Lower lobe of right lung (tissue), 2 donors: Measurements from ENCODE around the gene ELMOD1. TPM values are rescaled to one million over a fixed set of nuclear protein-coding genes. Genes with fewer than 3 reads are reported as not detected.

Experiments used
- ATAC-seq, 2 donors: fragments of 200-7000 bp; cut with Tn5 transposase; one replicate each; pipeline ENCODE4 v1.9.1; 2020 to 2022; ENCODE audit warnings: mild to moderate bottlenecking in 2 of 2, moderate library complexity in 2 of 2
- DNase-seq: peaks from one replicate; pipeline ENCODE4 v3.0.0-alpha.2; 2020
- H3K27ac ChIP-seq: fragments of 200-600 bp; one replicate; pipeline ENCODE4 v1.8.0; 2022
- H3K27me3 ChIP-seq: fragments of 200-600 bp; one replicate; pipeline ENCODE4 v1.8.0; 2022; ENCODE audit warnings: low read depth
- H3K36me3 ChIP-seq: fragments of 200-600 bp; one replicate; pipeline ENCODE4 v1.8.0; 2022; ENCODE audit warnings: mild to moderate bottlenecking
- H3K4me1 ChIP-seq: fragments of 200-600 bp; one replicate; pipeline ENCODE4 v1.8.0; 2022
- H3K4me3 ChIP-seq: fragments of 200-600 bp; one replicate; pipeline ENCODE4 v1.8.0; 2022; ENCODE audit warnings: mild to moderate bottlenecking
- H3K9me3 ChIP-seq: fragments of 200-600 bp; one replicate; pipeline ENCODE4 v1.8.0; 2022
- CTCF ChIP-seq: fragments of 200-600 bp; IDR thresholded peaks from one replicate; pipeline ENCODE4 v1.8.0; 2022; ENCODE audit warnings: antibody characterized with exemption, mild to moderate bottlenecking
- intact Hi-C: fragments of 100-400 bp; cut with DNase I; formaldehyde crosslinking; loops from one replicate; pipeline ENCODE4 v1.11.0; 2022
- total RNA-seq: library from RNA; stranded (reverse); fragmentation: NEBNext Ultra II Directional; extraction: Animal tissue kit (Norgen Biotek cat#: 25700); gene quantifications from one replicate; pipeline ENCODE4 v1.2.1, GENCODE V29; 2021
- donor health status: DM: no; HTN: yes; CAD: no; lungs with severe emphysema.

Gene ELMOD1
- total RNA-seq, 1 donor from 2014 or later, result 1.8 TPM

DNA sequence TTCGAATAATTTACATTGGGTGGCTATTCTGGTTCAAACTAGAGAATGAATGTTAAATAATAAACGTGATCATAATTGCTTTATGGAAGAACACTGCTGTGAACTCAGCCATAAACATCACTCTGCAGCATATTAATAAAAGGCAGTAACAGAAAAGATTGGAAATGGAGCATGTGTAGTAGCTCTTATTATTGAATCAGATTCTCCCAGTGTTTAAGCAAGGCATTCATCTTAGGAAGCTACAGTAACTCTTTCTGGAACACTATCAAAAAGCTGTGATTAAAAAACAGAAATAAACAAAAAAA is 34.7 kb downstream of the ELMOD1 start:
- DNase-seq, result no peak
- no peak for ATAC-seq
- intact Hi-C loops, result no loop called here
- no peak overlapping the region for H3K4me3 ChIP-seq
- no peak for TF ChIP-seq CTCF
- H3K27ac ChIP-seq, result no peak overlapping the region
- no peaks in the 10 kb centered on the region for H3K9me3 ChIP-seq
- H3K36me3 ChIP-seq, result no peaks in the 10 kb centered on the region
- no peaks in the 10 kb centered on the region for H3K4me1 ChIP-seq
- H3K27me3 ChIP-seq, result no peaks in the 10 kb centered on the region

DNA sequence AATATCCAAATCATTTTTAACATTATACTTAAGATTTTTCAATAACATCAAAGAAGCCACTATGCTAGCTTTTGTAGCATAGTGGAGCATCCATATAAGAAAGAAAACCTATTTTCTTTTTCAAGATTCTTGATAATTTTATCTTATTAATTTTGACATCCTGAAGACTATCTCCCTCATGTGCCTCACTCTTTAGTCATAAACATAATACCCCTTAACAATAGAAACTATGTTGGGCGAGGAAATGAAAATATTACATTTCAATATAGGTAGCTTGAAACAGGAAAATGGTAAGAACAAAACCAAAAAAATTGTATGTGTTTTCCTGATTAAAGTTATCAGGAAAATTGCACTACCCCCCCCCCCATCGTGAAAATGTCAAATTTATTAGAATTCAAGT is 40.1 kb downstream of the ELMOD1 start:
- no peak for DNase-seq
- intact Hi-C loops, result no loop called here
- Histone ChIP-seq H3K27ac (no peak overlapping the region), H3K4me3 (no peak overlapping the region), H3K9me3 (no peaks in the 10 kb centered on the region), H3K27me3 (no peaks in the 10 kb centered on the region), H3K36me3 (no peaks in the 10 kb centered on the region), H3K4me1 (no peaks in the 10 kb centered on the region)
- ATAC-seq, result no peak
- no peak for TF ChIP-seq CTCF

DNA sequence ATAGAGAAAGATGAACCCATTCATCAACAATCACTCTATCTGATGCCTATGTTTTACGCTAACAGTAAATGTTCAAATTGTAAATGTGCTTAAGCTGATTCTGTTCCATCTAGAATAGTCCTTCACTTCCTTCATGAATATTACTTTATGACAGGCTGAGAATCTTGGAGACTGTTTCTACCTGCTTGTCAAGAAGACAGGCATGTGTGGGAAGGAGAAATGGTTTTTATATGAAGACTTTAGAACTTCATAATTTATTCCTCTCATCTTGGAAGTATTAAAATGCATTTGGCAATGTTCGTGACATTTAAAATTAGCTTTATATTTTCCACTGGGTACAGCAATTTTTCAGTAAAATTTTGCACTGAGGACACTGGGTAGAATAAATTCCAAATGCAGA is 41.0 kb downstream of the ELMOD1 start:
- no peak overlapping the region for H3K4me3 ChIP-seq
- no peaks in the 10 kb centered on the region for H3K27me3 ChIP-seq
- intact Hi-C loops, result no loop called here
- no peaks in the 10 kb centered on the region for H3K36me3 ChIP-seq
- H3K9me3 ChIP-seq, result no peaks in the 10 kb centered on the region
- no peak overlapping the region for H3K27ac ChIP-seq
- no peak for ATAC-seq
- TF ChIP-seq CTCF, result no peak
- no peaks in the 10 kb centered on the region for H3K4me1 ChIP-seq
- no peak for DNase-seq

DNA sequence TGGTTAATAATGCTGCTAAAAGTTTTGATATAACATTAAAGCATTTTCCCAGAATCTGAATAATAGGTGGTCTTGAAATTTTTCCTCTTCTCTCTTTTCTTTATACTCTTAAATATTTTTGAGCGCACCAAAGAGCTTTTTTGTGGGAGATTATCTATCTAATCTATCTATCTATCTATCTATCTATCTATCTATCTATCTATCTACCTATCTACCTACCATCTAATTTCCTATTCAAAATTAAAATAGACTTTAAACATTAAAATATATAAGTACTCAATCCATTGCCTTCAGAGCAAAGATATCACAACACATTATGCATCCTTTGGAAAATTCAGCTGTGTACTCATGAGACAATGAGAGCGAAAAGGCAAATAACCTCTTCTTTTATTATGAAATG is 55.8 kb downstream of the ELMOD1 start:
- H3K4me3 ChIP-seq, result no peak overlapping the region
- ATAC-seq (no peak), DNase-seq (no peak)
- no peak overlapping the region for H3K27ac ChIP-seq
- intact Hi-C loops, result no loop called here
- no peaks in the 10 kb centered on the region for H3K36me3 ChIP-seq
- no peak for TF ChIP-seq CTCF
- no peaks in the 10 kb centered on the region for H3K9me3 ChIP-seq
- no peaks in the 10 kb centered on the region for H3K27me3 ChIP-seq
- no peaks in the 10 kb centered on the region for H3K4me1 ChIP-seq

DNA sequence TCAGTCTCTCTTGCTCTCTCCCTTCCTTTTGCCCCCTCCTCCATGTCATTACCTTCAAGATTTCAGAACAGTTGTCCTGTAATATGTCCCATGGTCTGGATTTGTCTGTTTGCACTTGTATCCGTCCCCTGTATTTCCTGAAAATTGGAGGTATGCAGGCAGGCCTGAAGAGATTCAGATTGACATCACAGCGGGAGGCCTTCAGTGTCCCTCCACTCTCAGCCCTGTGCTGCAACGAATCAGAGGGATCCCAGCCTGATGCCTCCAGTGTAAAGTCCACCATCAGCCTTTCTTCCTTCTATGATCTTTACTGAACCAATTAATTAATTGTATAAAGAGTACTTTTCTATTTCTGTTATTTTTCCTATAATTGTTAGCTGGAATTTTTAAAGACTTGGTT is 57.3 kb downstream of the ELMOD1 start:
- Histone ChIP-seq H3K27ac (no peak overlapping the region), H3K9me3 (no peaks in the 10 kb centered on the region), H3K4me1 (no peaks in the 10 kb centered on the region), H3K36me3 (no peaks in the 10 kb centered on the region), H3K27me3 (no peaks in the 10 kb centered on the region), H3K4me3 (no peak overlapping the region)
- DNase-seq (no peak), ATAC-seq (no peak)
- TF ChIP-seq CTCF, result no peak
- intact Hi-C loops, result no loop called here

DNA sequence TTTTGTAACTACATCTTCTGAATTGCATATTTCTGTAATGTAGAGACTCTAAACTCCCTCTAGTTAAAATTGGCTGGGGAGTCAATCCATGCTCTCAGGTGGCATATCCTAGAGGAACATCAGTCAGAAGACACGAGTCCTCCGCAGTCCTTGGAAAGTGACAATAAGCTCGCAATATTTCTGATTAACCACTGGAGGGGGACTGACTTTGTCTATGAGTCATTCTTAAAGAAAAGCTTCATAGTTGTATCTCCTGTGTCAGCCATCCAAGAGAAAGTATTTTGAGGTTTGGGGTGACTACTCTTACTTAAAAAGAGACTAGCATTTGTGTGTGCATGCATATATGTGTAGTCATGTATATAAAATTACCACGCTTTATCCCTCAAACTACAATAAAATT is 60.7 kb downstream of the ELMOD1 start:
- no peak for TF ChIP-seq CTCF
- no peak for ATAC-seq
- intact Hi-C loops, result no loop called here
- Histone ChIP-seq H3K4me1 (no peaks in the 10 kb centered on the region), H3K36me3 (no peaks in the 10 kb centered on the region), H3K4me3 (no peak overlapping the region), H3K27ac (no peak overlapping the region), H3K9me3 (no peaks in the 10 kb centered on the region), H3K27me3 (no peaks in the 10 kb centered on the region)
- DNase-seq, result no peak
